H1 (cell line): ENCODE results near the gene CAMK2A. TPM values are rescaled to one million over a fixed set of nuclear protein-coding genes. Genes with fewer than 3 reads are reported as not detected.

ENCODE experiments used
- CTCF ChIA-PET: fragments of 300-600 bp; sonication (Branson Sonifier 250); formaldehyde crosslinking; loops from one replicate; lab custom pipeline; 2021; ENCODE audit not compliant: partially characterized antibody; lab: Charles Lee
- POLR2A ChIA-PET: fragments of 300-600 bp; sonication (Branson Sonifier 250); formaldehyde crosslinking; loops from one replicate; lab custom pipeline; 2021; ENCODE audit warnings: inconsistent platforms; ENCODE audit not compliant: partially characterized antibody; lab: Charles Lee
- DNase-seq, 2 experiments: peaks; one replicate each; pipeline versions ENCODE4 v3.0.0 to v3.0.0-alpha.2; 2010 to 2022; ENCODE audit warnings: low spot score in 2 of 2, low read depth in 1 of 2, mixed read lengths in 1 of 2
- FAIRE-seq: peaks from 2 replicates; lab custom pipeline; 2011; peaks lifted over from hg19 to GRCh38; lab: Jason Lieb, UNC
- H2AFZ ChIP-seq: 2 replicates; pipeline ENCODE4 v1.8.1; 2012; ENCODE audit warnings: low read length, inconsistent platforms
- H2AK5ac ChIP-seq: 2 replicates; pipeline ENCODE4 v1.6.1; 2013; ENCODE audit warnings: low read depth, low read length
- H2BK120ac ChIP-seq: replicated peaks from 2 replicates; pipeline ENCODE3; 2013; ENCODE audit warnings: low read depth, low read length, inconsistent platforms
- H2BK12ac ChIP-seq: 2 replicates; pipeline ENCODE4 v1.6.1; 2013; ENCODE audit warnings: low read depth, low read length
- H2BK15ac ChIP-seq: 2 replicates; pipeline ENCODE4 v1.6.1; 2013; ENCODE audit warnings: low read length
- H2BK20ac ChIP-seq: 2 replicates; pipeline ENCODE4 v1.6.1; 2013; ENCODE audit warnings: low read length
- H2BK5ac ChIP-seq: 2 replicates; pipeline ENCODE4 v1.6.1; 2013; ENCODE audit warnings: low read depth, low read length
- H3K14ac ChIP-seq: 2 replicates; pipeline ENCODE4 v1.6.1; 2013; ENCODE audit warnings: inconsistent platforms; ENCODE audit not compliant: insufficient read length
- H3K18ac ChIP-seq: 2 replicates; pipeline ENCODE4 v1.6.1; 2013; ENCODE audit warnings: low read length; ENCODE audit errors: extremely low read depth
- H3K23ac ChIP-seq: 2 replicates; pipeline ENCODE4 v1.6.1; 2013; ENCODE audit warnings: inconsistent platforms; ENCODE audit not compliant: insufficient read length
- H3K23me2 ChIP-seq: 2 replicates; pipeline ENCODE4 v1.6.1; 2013; ENCODE audit warnings: low read depth, low read length
- H3K27ac ChIP-seq: 2 replicates; pipeline ENCODE4 v1.6.1; 2011; ENCODE audit warnings: low read depth, low read length, inconsistent platforms
- H3K27me3 ChIP-seq, 4 experiments: replicated peaks in 1 of 4; 1 replicate in 1 of 4; 2 replicates in 3 of 4; pipeline versions ENCODE4 v1.6.1 to v1.8.1; 2011 to 2013; ENCODE audit warnings: low read length in 3 of 4, mild to moderate bottlenecking in 3 of 4, inconsistent platforms in 2 of 4, mixed read lengths in 2 of 4, moderate library complexity in 1 of 4; ENCODE audit not compliant: control insufficient read depth in 3 of 4, insufficient read depth in 3 of 4; ENCODE audit errors: extremely low read depth in 1 of 4
- H3K36me3 ChIP-seq, 4 experiments: 2 replicates each; pipeline versions ENCODE4 v1.6.1 to v1.8.1; 2011 to 2013; ENCODE audit warnings: mild to moderate bottlenecking in 4 of 4, low read length in 3 of 4, moderate library complexity in 2 of 4, control low read depth in 1 of 4, inconsistent platforms in 1 of 4; ENCODE audit not compliant: insufficient read depth in 4 of 4, control insufficient read depth in 2 of 4
- H3K4ac ChIP-seq: replicated peaks from 2 replicates; pipeline ENCODE3; 2013; ENCODE audit warnings: low read length, low read depth, mixed read lengths, inconsistent platforms; ENCODE audit not compliant: insufficient read length
- H3K4me1 ChIP-seq, 4 experiments: replicated peaks in 1 of 4; 1 replicate in 1 of 4; 2 replicates in 3 of 4; pipeline versions ENCODE4 v1.6.1 to v1.8.1; 2011 to 2013; ENCODE audit warnings: low read length in 3 of 4, inconsistent platforms in 2 of 4, mixed read lengths in 1 of 4; ENCODE audit not compliant: insufficient read depth in 4 of 4, control insufficient read depth in 3 of 4
- H3K4me2 ChIP-seq, 2 experiments: 2 replicates each; pipeline versions ENCODE4 v1.6.1 to v1.8.1; 2011 to 2013; ENCODE audit warnings: low read depth in 2 of 2, low read length in 2 of 2, control low read depth in 1 of 2, inconsistent platforms in 1 of 2, mild to moderate bottlenecking in 1 of 2; ENCODE audit not compliant: insufficient read depth in 1 of 2
- H3K4me3 ChIP-seq, 4 experiments: fragments of 200-600, 300-600 bp in 1 of 4; sonication (generic), shearing (Covaris generic), sonication (Bioruptor Twin) in 1 of 4; 2 replicates each; pipeline versions ENCODE4 v1.5.1 to v1.8.1; 2011 to 2016; ENCODE audit warnings: low read length in 4 of 4, low read depth in 3 of 4, control low read depth in 2 of 4, inconsistent platforms in 2 of 4, mild to moderate bottlenecking in 2 of 4, mixed read lengths in 1 of 4, moderate library complexity in 1 of 4; ENCODE audit not compliant: insufficient read depth in 2 of 4; ENCODE audit errors: extremely low read depth in 1 of 4
- H3K56ac ChIP-seq: replicated peaks from 2 replicates; pipeline ENCODE3; 2013; ENCODE audit warnings: low read depth, mild to moderate bottlenecking, mixed read lengths, low read length, inconsistent platforms; ENCODE audit not compliant: insufficient read length
- H3K79me1 ChIP-seq: 2 replicates; pipeline ENCODE4 v1.6.1; 2013; ENCODE audit warnings: low read depth, low read length, control low read depth
- H3K79me2 ChIP-seq, 2 experiments: 2 replicates each; pipeline versions ENCODE4 v1.6.1 to v1.8.1; 2012 to 2013; ENCODE audit warnings: low read length in 2 of 2, mild to moderate bottlenecking in 2 of 2, inconsistent platforms in 1 of 2; ENCODE audit not compliant: insufficient read depth in 2 of 2, control insufficient read depth in 1 of 2
- H3K9ac ChIP-seq, 4 experiments: replicated peaks in 1 of 4; 1 replicate in 1 of 4; 2 replicates in 3 of 4; pipeline versions ENCODE4 v1.6.1 to v1.8.1; 2011 to 2013; ENCODE audit warnings: low read depth in 3 of 4, low read length in 3 of 4, control low read depth in 2 of 4, mild to moderate bottlenecking in 2 of 4, moderate library complexity in 2 of 4, inconsistent platforms in 1 of 4; ENCODE audit errors: extremely low read depth in 1 of 4
- H3K9me3 ChIP-seq, 2 experiments: 2 replicates each; pipeline versions ENCODE4 v1.6.1 to v1.8.1; 2012 to 2013; ENCODE audit warnings: mild to moderate bottlenecking in 2 of 2, moderate library complexity in 2 of 2, control low read depth in 1 of 2, inconsistent platforms in 1 of 2, low read depth in 1 of 2, low read length in 1 of 2, mixed read lengths in 1 of 2; ENCODE audit not compliant: insufficient read depth in 2 of 2
- H4K20me1 ChIP-seq, 2 experiments: replicated peaks in 1 of 2; 2 replicates each; pipeline versions ENCODE3 to v1.8.1; 2011 to 2013; ENCODE audit warnings: inconsistent platforms in 2 of 2, low read length in 2 of 2, mild to moderate bottlenecking in 1 of 2; ENCODE audit not compliant: insufficient read depth in 2 of 2, control insufficient read depth in 1 of 2
- H4K5ac ChIP-seq: 2 replicates; pipeline ENCODE4 v1.6.1; 2013; ENCODE audit warnings: low read length, low read depth, mixed read lengths, inconsistent platforms; ENCODE audit not compliant: insufficient read length
- H4K8ac ChIP-seq: 2 replicates; pipeline ENCODE4 v1.8.0; 2013; ENCODE audit warnings: mild to moderate bottlenecking, moderate library complexity, low read length, inconsistent platforms; ENCODE audit not compliant: insufficient read depth; ENCODE audit errors: extremely low read depth
- H4K91ac ChIP-seq: replicated peaks from 2 replicates; pipeline ENCODE3; 2013; ENCODE audit warnings: low read length, mixed read lengths, inconsistent platforms; ENCODE audit not compliant: insufficient read length
- EP300 ChIP-seq, 2 experiments: IDR thresholded peaks; 1 replicate in 1 of 2; 2 replicates in 1 of 2; pipeline ENCODE4 v1.6.1; 2011 to 2012; ENCODE audit warnings: low read depth in 2 of 2, low read length in 2 of 2, mild to moderate bottlenecking in 2 of 2, borderline replicate concordance in 1 of 2, inconsistent platforms in 1 of 2, moderate library complexity in 1 of 2
- GTF2F1 ChIP-seq: IDR thresholded peaks from 2 replicates; pipeline ENCODE4 v1.6.1; 2012; ENCODE audit warnings: low read depth, low read length, improper control_type of control experiment, borderline replicate concordance
- HDAC2 ChIP-seq, 2 experiments: fragments of 300-600 bp in 1 of 2; sonication (generic) in 1 of 2; IDR thresholded peaks; 2 replicates each; pipeline ENCODE4 v1.6.1; 2011 to 2012; ENCODE audit warnings: low read depth in 2 of 2, low read length in 2 of 2, mild to moderate bottlenecking in 2 of 2, moderate library complexity in 2 of 2, borderline replicate concordance in 1 of 2, inconsistent platforms in 1 of 2
- KDM1A ChIP-seq: fragments of 200-600, 300-600 bp; sonication (generic); IDR thresholded peaks from 2 replicates; pipeline ENCODE4 v1.7.1; 2016; ENCODE audit warnings: mild to moderate bottlenecking, low read length, borderline replicate concordance
- MAFK ChIP-seq: IDR thresholded peaks from 2 replicates; pipeline ENCODE4 v1.6.1; 2012; ENCODE audit warnings: low read depth, mild to moderate bottlenecking, improper control_type of control experiment, low read length
- MAX ChIP-seq: IDR thresholded peaks from 2 replicates; pipeline ENCODE4 v1.6.1; 2012; ENCODE audit warnings: inconsistent platforms
- WGBS, 2 experiments: shearing (Covaris generic) in 1 of 2; methylation state at CpG; one replicate each; pipeline versions ENCODE4 v1.1.6 to v1.1.7; 2013 to 2015; ENCODE audit warnings: low lambda C conversion rate in 2 of 2, mixed read lengths in 2 of 2, inconsistent platforms in 1 of 2, low coverage in 1 of 2, missing lambda C conversion rate in 1 of 2; ENCODE audit not compliant: insufficient replicate concordance in 2 of 2, insufficient coverage in 1 of 2, insufficient read length in 1 of 2; ENCODE audit errors: extremely low coverage in 1 of 2, missing lambda C conversion rate in 1 of 2; 5-methylcytosine and 5-hydroxymethylcytosine counted together
- polyA plus RNA-seq, 7 experiments: library from polyadenylated mRNA; depleted of rRNA in 3 of 7; stranded (reverse) in 5 of 7; unstranded in 2 of 7; fragments of >200 nt in 5 of 7; fragments of 200-250 nt in 2 of 7; gene quantifications; 1 replicate in 5 of 7; 2 replicates in 1 of 7; 4 replicates in 1 of 7; pipeline versions ENCODE4 v1.2.1 to v1.2.3, GENCODE V29; 2011 to 2013; ENCODE audit warnings: missing spikeins in 2 of 7, mixed read lengths in 2 of 7
- total RNA-seq: library from RNA; stranded (reverse); fragmentation: NEBNext Ultra II Directional; extraction: Animal tissue kit (Norgen Biotek cat#: 25700); gene quantifications from 2 replicates; pipeline ENCODE4 v1.2.1, GENCODE V29; 2021

CAMK2A gene
- total and polyA plus RNA-seq, 2 of the 8 experiments (the other 6 are each of a cell fraction or from before 2014, with no cell fraction given), result 0.20 to 0.28 TPM

- TF ChIP-seq HDAC2 (IDR thresholded peaks at IDR 0.05; ENCODE audit: borderline replicate concordance in 1 of 2, low read depth in 2 of 2, low read length in 2 of 2) (peak in 1 of 2 experiments; percentile 81; a peak in 1 of 4 replicates), EP300 (IDR thresholded peaks at IDR 0.05; ENCODE audit: borderline replicate concordance in 1 of 2, low read depth in 2 of 2, low read length in 2 of 2) (peak in 1 of 2 experiments; percentile 47; a peak in 1 of 3 replicates), MAX (peak; percentile 33; the same call in 1 of the 2 replicates), MAFK (0 out of 2 replicates have a peak, but pooled peaks have one; percentile 10), GTF2F1 (no peak), KDM1A (peak; percentile 96)
- Histone ChIP-seq H4K5ac (no peak overlapping the region), H2BK120ac (no peak overlapping the region), H3K79me1 (no peaks in the 10 kb centered on the region), H2BK15ac (peak overlapping the region; percentile 75; the same call in 1 of the 2 replicates), H3K23ac (no peak overlapping the region), H3K4me2 (peak overlapping the region in 1 of 2 experiments; percentile 48; a peak in 2 of 4 replicates), H3K23me2 (no peaks in the 10 kb centered on the region), H3K27me3 (peaks cover 0 to 3% (median 0%) of the 10 kb centered on the region in 4 experiments; a peak in 1 of 7 replicates), H3K36me3 (no peaks in the 10 kb centered on the region), H3K18ac (no peak overlapping the region), H3K56ac (no peak overlapping the region), H3K14ac (no peak overlapping the region), H2BK20ac (no peak overlapping the region), H3K4ac (no peak overlapping the region), H3K4me1 (peaks cover 6 to 44% (median 29%) of the 10 kb centered on the region in 4 experiments), H3K27ac (no peak overlapping the region), H2BK12ac (no peak overlapping the region), H3K9ac (no peak overlapping the region), H2BK5ac (peak overlapping the region; percentile 73; the same call in 1 of the 2 replicates), H3K4me3 (no peak overlapping the region; a peak in 2 of 8 replicates), H3K79me2 (no peaks in the 10 kb centered on the region), H4K8ac (no peak overlapping the region; the same call in 1 of the 2 replicates), H3K9me3 (no peaks in the 10 kb centered on the region), H4K91ac (peak overlapping the region; percentile 44), H2AK5ac (no peak overlapping the region), H2AFZ (no peak overlapping the region), H4K20me1 (no peaks in the 10 kb centered on the region)
- POLR2A ChIA-PET, result no interaction called here
- 69% methylated on average over 19 of the region's 19 CpGs; no CpG with 5 or more reads in 1 of the 2 experiments for WGBS, 2 experiments
- DNase-seq (no peak), FAIRE-seq (peak; percentile 45)
- CTCF ChIA-PET, result interaction anchor here (0.6 to 23.7 kb wide), 10 partner anchors 6 to 964 kb away, joined by 3 to 406 read pairs (median 3); partner anchors contain the start of genes CDX1, PDGFRB and SLC6A7
Observed at GRCh38 chr5:150208187-150209098, 81.1 kb downstream of the CAMK2A start.
